ENCODE results near the gene DPYSL5.

Gene DPYSL5

DNA sequence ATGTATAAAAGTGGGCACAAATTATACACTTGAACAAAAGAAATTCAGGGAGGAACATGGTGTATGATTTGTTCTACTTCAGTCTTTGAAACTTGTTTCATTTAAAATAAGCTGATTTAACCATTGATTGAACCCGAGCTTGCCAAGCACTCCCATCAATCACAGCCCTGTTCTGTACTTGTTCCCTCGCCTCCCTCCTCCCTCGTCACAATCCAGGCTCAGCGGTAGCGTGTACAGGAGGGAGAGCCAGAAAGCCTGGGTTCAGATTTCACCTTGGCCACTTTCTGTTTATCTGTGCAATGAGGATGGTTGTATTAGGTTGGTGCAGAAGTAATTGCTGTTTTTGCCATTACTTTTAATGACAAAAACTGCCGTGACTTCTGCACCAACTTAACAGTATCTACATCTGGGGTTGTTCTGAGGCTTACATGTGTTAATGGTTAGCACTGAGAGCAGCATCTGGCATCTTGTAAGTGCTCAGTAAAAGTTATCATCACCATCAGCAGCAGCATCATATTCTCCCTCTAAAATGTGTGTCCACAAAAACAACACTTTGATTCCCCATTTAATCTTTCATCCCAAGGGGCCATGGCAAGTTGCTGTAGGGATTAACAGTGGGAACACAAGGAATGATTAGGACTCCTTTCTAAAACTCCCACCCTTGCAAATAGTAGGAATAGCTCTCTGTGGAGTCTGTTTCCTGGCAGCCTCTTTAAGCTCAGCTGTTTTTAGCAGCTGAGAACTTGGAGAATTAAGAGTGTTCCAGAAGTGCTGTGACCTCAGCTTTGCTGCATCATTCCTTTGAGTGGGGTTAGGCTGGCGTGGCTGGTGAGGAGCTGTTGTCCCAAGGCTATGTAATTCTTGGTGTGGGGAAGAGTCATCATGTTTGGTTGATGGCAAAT, 4.7 kb downstream of the DPYSL5 start:
- DNase-seq (ENCODE audit: extremely low read depth, low read depth): no peak

DNA sequence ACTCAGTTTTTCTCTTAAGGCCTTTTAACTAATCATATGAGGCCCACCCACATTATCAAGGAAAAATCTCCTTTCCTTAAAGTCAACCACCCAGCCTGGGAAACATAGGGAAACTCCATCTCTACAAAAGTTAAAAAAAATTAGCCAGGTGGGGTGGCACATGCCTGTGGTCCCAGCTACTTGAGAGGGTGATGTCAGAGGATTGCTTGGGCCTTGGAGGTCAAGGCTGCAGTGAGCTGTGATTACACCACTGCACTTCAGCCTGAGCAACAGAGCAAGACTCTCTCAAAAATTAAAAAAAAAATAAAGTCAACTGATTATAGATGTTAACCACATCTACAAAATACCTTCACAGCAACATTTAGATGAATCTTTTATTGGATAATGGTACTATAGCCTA, 5.8 kb downstream of the DPYSL5 start:
- DNase-seq (ENCODE audit: extremely low read depth, low read depth): no peak
- TF ChIP-seq, protein P1, sequence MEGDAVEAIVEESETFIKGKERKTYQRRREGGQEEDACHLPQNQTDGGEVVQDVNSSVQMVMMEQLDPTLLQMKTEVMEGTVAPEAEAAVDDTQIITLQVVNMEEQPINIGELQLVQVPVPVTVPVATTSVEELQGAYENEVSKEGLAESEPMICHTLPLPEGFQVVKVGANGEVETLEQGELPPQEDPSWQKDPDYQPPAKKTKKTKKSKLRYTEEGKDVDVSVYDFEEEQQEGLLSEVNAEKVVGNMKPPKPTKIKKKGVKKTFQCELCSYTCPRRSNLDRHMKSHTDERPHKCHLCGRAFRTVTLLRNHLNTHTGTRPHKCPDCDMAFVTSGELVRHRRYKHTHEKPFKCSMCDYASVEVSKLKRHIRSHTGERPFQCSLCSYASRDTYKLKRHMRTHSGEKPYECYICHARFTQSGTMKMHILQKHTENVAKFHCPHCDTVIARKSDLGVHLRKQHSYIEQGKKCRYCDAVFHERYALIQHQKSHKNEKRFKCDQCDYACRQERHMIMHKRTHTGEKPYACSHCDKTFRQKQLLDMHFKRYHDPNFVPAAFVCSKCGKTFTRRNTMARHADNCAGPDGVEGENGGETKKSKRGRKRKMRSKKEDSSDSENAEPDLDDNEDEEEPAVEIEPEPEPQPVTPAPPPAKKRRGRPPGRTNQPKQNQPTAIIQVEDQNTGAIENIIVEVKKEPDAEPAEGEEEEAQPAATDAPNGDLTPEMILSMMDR (IDR thresholded peaks at IDR 0.05; ENCODE audit: low read depth, low read length): no peak

More for the DNA sequence above, 4.7 kb downstream of the DPYSL5 start:
- TF ChIP-seq, protein P1 (IDR thresholded peaks at IDR 0.05; ENCODE audit: low read depth, low read length): no peak

DNA sequence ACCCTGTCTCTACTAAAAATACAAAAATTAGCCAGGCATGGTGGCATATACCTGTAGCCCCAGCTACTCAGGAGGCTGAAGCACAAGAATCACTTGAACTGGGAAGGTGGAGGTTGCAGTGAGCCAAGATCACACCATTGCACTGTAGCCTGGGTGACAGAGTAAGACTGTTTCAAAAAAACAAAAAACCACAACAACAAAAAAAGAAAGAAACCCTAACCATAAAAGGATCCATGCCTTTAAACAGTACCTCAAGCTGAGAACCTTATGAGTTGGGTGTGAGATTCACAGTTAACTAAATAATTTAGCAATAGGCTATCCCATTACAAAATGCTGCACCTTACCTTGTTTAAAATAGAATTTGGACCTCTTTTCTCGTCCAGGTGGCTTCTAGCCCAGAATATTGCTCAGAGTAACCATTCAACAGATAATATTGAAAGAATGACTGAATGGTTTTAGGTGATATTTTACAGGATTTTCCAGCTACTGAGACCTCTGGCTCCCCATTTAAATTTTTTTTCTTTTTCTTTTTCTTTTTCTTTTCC, 6.4 kb downstream of the DPYSL5 start:
- TF ChIP-seq, protein P1 (IDR thresholded peaks at IDR 0.05; ENCODE audit: low read depth, low read length): no peak
- DNase-seq (ENCODE audit: extremely low read depth, low read depth): no peak

DNA sequence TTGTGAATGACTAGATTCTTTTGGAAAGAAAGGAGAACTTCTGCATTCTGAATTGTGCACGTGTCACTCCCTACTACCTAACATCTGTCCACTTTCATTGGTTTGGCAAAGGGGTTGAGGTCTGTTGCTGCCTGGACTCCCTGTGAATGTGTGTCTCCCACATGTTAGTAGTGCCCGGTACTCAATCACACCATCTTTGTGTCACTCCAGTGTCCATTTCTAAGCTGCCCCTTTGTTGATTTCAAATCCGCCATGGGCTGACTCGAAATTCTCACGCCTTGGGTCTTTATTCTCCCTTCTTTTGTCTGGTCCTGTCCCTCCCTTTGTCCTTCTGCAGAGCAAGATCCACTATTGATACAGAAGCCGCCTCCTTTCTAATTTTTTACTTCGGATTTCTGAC, 7.5 kb downstream of the DPYSL5 start:
- TF ChIP-seq, protein P1 (IDR thresholded peaks at IDR 0.05; ENCODE audit: low read depth, low read length): no peak
- DNase-seq (ENCODE audit: extremely low read depth, low read depth): no peak

DNA sequence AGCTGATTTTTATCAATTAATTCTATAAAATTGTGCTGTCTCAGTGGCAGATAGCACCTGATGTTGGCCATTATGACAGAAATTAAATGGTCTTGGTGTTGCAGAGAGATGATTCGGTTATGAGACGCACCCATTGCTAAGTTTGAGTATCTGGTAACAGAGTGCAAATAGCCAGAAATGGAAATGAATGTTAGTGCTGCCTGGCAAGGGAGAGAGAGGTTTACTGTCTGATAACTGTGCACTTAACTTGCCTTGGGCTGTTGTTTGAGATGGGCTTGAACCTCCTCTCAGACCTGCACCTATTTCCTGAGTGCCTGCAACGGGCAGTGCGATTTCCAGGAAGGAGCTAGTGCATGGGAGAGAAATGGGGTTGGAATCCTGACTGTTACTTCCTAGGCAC, 11.7 kb downstream of the DPYSL5 start:
- TF ChIP-seq, protein P1 (IDR thresholded peaks at IDR 0.05; ENCODE audit: low read depth, low read length): no peak
- no peak for DNase-seq (ENCODE audit: extremely low read depth, low read depth)

DNA sequence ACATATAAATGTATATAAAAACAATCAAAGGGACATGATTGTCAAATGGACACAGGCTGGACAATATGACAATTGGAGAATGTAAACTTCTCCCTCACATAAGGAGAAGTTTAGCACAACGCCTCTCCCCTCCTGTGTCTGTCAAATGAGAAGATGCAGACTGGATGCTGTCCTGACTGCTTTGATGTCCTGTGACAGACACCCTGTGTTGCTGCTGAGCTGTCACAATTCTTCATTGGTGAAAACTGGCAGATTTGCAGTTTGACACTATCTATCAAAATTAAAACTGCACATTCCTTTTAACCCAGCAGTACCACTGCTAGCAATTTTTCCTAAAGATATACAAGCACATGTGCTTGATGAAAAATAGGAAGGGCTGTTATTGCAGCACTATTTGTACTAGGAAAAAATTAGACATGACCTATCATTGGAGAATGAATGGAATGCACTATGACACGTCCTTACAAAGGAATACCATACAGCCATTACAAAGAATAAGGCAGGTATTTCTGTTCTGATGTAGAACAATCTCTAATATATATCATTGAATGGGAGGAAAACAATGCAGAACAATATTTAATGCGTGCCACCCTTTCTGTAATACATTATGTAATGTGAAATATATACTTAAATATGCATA, 12.4 kb downstream of the DPYSL5 start:
- no peak for DNase-seq (ENCODE audit: extremely low read depth, low read depth)
- TF ChIP-seq, protein P1 (IDR thresholded peaks at IDR 0.05; ENCODE audit: low read depth, low read length): no peak
